BLaER1 treated with 17β-estradiol and CSF1 and Interleukin-3, amounts not matched to agents 10 nM and 100 nM (cell line): ENCODE data around the gene OR1L4.

Experiments
- H3K27ac ChIP-seq, 11 experiments: shearing (Covaris generic); formaldehyde crosslinking; 2 replicates each; pipeline ENCODE4 v1.8.1; 2022
- H3K27me3 ChIP-seq, 11 experiments: shearing (Covaris generic); formaldehyde crosslinking; 2 replicates each; pipeline ENCODE4 v1.8.1; 2022
- H3K36me3 ChIP-seq, 11 experiments: shearing (Covaris generic); formaldehyde crosslinking; 2 replicates each; pipeline ENCODE4 v1.8.1; 2022
- H3K4me1 ChIP-seq, 10 experiments: shearing (Covaris generic); formaldehyde crosslinking; 2 replicates each; pipeline ENCODE4 v1.8.1; 2022
- H3K4me2 ChIP-seq, 11 experiments: shearing (Covaris generic); formaldehyde crosslinking; 2 replicates each; pipeline ENCODE4 v1.8.1; 2022
- H3K4me3 ChIP-seq, 10 experiments: shearing (Covaris generic); formaldehyde crosslinking; 2 replicates each; pipeline ENCODE4 v1.8.1; 2022
- H3K9ac ChIP-seq, 11 experiments: shearing (Covaris generic); formaldehyde crosslinking; 2 replicates each; pipeline ENCODE4 v1.8.1; 2022
- H3K9me3 ChIP-seq, 11 experiments: shearing (Covaris generic); formaldehyde crosslinking; replicated peaks in 1 of 11; 2 replicates each; pipeline ENCODE4 v1.8.1; 2022
- H4K20me1 ChIP-seq, 11 experiments: shearing (Covaris generic); formaldehyde crosslinking; 2 replicates each; pipeline ENCODE4 v1.8.1; 2022
- Cebpa-rat ChIP-seq, 11 experiments: shearing (Covaris generic); IDR thresholded peaks; 2 replicates each; pipeline ENCODE4 v1.8.1; 2022

OR1L4 gene, protein sequence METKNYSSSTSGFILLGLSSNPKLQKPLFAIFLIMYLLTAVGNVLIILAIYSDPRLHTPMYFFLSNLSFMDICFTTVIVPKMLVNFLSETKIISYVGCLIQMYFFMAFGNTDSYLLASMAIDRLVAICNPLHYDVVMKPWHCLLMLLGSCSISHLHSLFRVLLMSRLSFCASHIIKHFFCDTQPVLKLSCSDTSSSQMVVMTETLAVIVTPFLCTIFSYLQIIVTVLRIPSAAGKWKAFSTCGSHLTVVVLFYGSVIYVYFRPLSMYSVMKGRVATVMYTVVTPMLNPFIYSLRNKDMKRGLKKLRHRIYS

DNA sequence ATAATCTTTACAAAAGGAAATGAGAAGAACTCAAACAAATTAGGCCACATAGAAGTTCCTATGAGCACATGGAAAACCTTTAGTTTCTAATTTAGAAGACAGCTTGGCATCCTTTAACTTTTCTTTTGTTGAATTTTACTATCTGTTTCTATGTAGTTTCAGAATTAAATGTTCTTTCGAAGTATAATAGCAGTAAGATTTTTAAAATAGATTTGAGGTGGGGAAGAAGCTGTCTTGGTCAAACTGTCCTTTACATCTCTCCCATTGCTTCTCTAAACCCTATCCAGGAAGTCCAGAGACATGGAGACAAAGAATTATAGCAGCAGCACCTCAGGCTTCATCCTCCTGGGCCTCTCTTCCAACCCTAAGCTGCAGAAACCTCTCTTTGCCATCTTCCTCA, at the start of gene OR1L4:
Gene OR1L4 (plus strand): TSS at position 301 of the 400 bp plus-strand sequence. CDS start 0 bp downstream, at position 301.
- Histone ChIP-seq H3K27me3 (no peaks in the 10 kb centered on the region), H3K4me1 (no peaks in the 10 kb centered on the region), H3K9ac (no peak within 1 kb of the TSS), H3K36me3 (0 out of 22 replicates have a peak, but pooled peaks cover 0 to 9% (median 0%) of the 10 kb centered on the region in 11 experiments), H4K20me1 (no peaks in the 10 kb centered on the region), H3K9me3 (peaks cover 51 to 94% (median 60%) of the 10 kb centered on the region in 11 experiments), H3K4me2 (no peak within 1 kb of the TSS), H3K27ac (no peak within 1 kb of the TSS), H3K4me3 (no peak within 1 kb of the TSS)
- no peak for TF ChIP-seq Cebpa-rat (IDR thresholded peaks at IDR 0.05)

DNA sequence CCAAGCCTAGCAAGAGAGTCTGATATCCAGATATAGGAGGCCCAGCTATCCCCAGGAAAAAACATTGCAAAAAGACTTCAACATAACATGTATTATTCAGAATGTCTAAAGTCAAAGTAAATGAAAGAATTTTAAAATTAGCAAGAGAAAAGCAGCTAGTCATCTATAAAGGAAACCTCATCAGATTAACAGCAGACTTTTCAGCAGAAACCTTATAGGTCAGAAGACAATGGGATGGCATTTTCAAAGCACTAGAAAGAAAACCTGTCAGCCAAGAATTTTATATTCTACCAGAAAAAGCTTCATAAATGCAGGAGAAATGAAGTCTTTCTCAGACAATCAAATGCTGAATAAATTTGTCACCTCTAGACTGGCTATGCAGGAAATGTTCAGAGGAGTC, 38.9 kb upstream of the OR1L4 start:
- H3K27me3 ChIP-seq: no peaks in the 10 kb centered on the region
- H3K9ac ChIP-seq: no peak overlapping the region
- no peak overlapping the region for H3K4me3 ChIP-seq
- peaks cover 0 to 20% (median 10%) of the 10 kb centered on the region in 10 experiments; a peak in 10 of 20 replicates for H3K4me1 ChIP-seq
- peaks cover 12 to 37% (median 28%) of the 10 kb centered on the region in 11 experiments for H3K9me3 ChIP-seq
- no peak overlapping the region for H3K27ac ChIP-seq
- no peaks in the 10 kb centered on the region for H3K36me3 ChIP-seq
- no peak for TF ChIP-seq Cebpa-rat (IDR thresholded peaks at IDR 0.05)
- no peaks in the 10 kb centered on the region for H4K20me1 ChIP-seq
- no peak overlapping the region for H3K4me2 ChIP-seq

DNA sequence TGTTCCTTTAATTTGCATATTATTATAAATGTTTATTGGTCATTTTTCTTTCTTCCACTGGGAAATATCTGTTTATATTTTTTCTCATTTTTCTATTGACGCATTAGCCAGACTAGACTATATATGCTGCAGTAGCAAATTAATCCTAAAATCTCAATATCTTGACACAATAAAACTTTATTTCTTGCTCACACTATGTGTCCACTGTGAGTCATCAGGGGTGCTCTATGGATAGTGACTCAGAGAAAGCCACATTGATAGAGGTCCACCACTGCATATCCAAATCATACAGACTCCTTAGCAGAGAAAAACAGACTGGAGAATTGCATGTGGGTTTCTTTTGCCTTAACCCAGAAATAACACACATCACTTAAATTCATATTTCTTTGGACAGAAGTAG, 28.1 kb upstream of the OR1L4 start:
- H3K36me3 ChIP-seq: no peaks in the 10 kb centered on the region
- H3K27me3 ChIP-seq: no peaks in the 10 kb centered on the region
- H3K4me2 ChIP-seq: no peak overlapping the region
- no peak for TF ChIP-seq Cebpa-rat (IDR thresholded peaks at IDR 0.05)
- H3K4me1 ChIP-seq: no peaks in the 10 kb centered on the region
- no peaks in the 10 kb centered on the region; a peak in 1 of 22 replicates for H4K20me1 ChIP-seq
- peaks cover 6 to 29% (median 11%) of the 10 kb centered on the region in 11 experiments; a peak in 18 of 22 replicates for H3K9me3 ChIP-seq
- H3K27ac ChIP-seq: no peak overlapping the region
- H3K9ac ChIP-seq: no peak overlapping the region
- H3K4me3 ChIP-seq: no peak overlapping the region

DNA sequence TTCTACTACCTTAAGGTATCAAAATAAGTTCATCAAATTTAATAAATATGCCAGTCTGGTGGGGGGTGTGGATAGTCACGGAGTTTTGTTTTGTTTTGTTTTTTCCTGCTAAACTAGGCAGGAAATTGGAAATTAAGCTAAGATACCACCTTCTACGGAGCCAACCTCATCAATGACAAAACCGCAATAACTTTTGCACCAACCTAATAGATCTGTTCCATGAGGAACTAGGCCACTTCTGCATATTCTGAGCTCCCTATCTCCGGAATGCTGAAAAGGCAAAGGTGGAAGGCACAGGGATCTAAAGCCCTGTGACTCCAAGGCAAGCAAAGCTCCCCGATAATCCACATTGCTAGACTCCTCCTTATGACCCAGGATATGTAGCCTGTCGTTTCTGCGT, 5.8 kb upstream of the OR1L4 start:
- Histone ChIP-seq H3K27ac (no peak overlapping the region), H3K9me3 (peaks cover 0 to 72% (median 7%) of the 10 kb centered on the region in 11 experiments; a peak in 11 of 22 replicates), H3K4me3 (no peak overlapping the region), H4K20me1 (no peaks in the 10 kb centered on the region), H3K4me1 (no peaks in the 10 kb centered on the region), H3K36me3 (no peaks in the 10 kb centered on the region), H3K4me2 (no peak overlapping the region), H3K9ac (no peak overlapping the region), H3K27me3 (no peaks in the 10 kb centered on the region)
- no peak for TF ChIP-seq Cebpa-rat (IDR thresholded peaks at IDR 0.05)

DNA sequence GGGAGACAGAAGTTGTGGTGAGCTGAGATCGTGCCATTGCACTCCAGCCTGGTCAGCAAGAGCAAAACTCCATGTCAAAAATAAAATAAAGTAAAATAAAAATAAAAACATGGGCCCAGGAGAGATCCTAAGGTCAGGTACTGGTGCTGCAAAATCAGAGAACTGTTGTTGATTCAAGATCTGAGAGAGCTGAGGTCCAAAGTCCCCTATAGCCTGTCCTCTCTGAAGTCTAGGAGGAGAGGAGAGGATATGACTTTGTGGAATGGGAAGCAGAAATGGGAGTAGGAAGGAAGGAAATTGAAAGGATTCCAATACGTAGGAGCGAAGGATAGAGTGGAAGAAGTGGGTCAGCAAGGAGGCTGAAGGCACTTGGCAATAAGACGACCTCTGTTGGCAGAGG, 4.6 kb upstream of the OR1L4 start:
- Histone ChIP-seq H3K4me2 (no peak overlapping the region), H3K27ac (no peak overlapping the region), H4K20me1 (no peaks in the 10 kb centered on the region), H3K9me3 (peaks cover 7 to 84% (median 18%) of the 10 kb centered on the region in 11 experiments; a peak in 20 of 22 replicates), H3K9ac (no peak overlapping the region), H3K4me3 (no peak overlapping the region), H3K27me3 (no peaks in the 10 kb centered on the region), H3K4me1 (no peaks in the 10 kb centered on the region), H3K36me3 (no peaks in the 10 kb centered on the region)
- no peak for TF ChIP-seq Cebpa-rat (IDR thresholded peaks at IDR 0.05)

DNA sequence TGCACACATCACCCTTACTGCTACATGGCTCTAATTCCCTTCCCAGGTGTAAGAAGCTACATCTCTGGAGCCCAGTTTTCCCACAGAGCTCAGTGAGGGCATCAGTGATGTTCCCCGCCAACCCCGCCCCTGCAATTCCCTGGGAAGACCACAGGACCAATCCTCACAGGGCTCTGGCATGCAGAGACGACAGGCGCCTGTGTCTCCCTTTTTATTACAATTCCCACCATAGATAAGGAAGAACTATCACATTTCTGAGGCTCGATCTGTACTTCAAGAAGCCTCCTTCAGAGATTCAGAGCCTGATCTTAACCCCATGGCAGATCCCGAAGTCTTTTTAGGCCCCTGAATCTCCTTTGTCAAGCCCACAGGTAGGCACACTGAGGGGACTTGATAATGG, 18.2 kb downstream of the OR1L4 start, which contains the start of gene OR1L6:
Gene OR1L6 (plus strand): TSS at position 301 of the 400 bp plus-strand sequence. CDS start 7,545 bp downstream, outside the sequence.
- no peaks in the 10 kb centered on the region for H4K20me1 ChIP-seq
- H3K27ac ChIP-seq: no peak within 1 kb of the TSS
- no peak within 1 kb of the TSS for H3K4me2 ChIP-seq
- no peak within 1 kb of the TSS for H3K9ac ChIP-seq
- TF ChIP-seq Cebpa-rat (IDR thresholded peaks at IDR 0.05): no peak
- no peaks in the 10 kb centered on the region for H3K27me3 ChIP-seq
- no peaks in the 10 kb centered on the region for H3K36me3 ChIP-seq
- H3K9me3 ChIP-seq: peaks cover 0 to 30% (median 4%) of the 10 kb centered on the region in 11 experiments; a peak in 10 of 22 replicates
- H3K4me3 ChIP-seq: no peak within 1 kb of the TSS
- H3K4me1 ChIP-seq: no peaks in the 10 kb centered on the region

DNA sequence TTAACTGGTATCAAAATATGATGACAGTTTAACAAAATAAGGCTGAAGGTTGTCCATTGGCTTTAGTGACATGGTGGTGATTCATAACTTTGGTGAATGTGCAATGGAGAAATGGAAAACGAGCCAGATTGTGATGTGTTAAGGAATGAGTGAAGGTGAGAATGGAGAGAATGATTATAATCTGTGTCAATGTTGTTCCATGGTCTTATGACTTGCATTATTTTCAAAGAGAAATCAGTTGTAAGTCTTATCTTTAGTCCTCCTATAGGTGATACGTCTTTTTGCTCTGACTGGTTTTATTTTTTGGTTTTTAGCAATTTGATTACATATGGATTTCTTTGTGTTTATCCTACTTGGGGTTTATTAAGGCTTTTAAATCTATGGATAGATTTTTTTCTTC, 31.0 kb downstream of the OR1L4 start:
- Histone ChIP-seq H4K20me1 (no peaks in the 10 kb centered on the region), H3K4me3 (no peak overlapping the region), H3K9me3 (peaks cover 15 to 38% (median 23%) of the 10 kb centered on the region in 11 experiments; a peak in 19 of 22 replicates), H3K36me3 (no peaks in the 10 kb centered on the region), H3K9ac (no peak overlapping the region), H3K4me1 (no peaks in the 10 kb centered on the region), H3K27ac (no peak overlapping the region), H3K4me2 (no peak overlapping the region), H3K27me3 (no peaks in the 10 kb centered on the region)
- no peak for TF ChIP-seq Cebpa-rat (IDR thresholded peaks at IDR 0.05)

DNA sequence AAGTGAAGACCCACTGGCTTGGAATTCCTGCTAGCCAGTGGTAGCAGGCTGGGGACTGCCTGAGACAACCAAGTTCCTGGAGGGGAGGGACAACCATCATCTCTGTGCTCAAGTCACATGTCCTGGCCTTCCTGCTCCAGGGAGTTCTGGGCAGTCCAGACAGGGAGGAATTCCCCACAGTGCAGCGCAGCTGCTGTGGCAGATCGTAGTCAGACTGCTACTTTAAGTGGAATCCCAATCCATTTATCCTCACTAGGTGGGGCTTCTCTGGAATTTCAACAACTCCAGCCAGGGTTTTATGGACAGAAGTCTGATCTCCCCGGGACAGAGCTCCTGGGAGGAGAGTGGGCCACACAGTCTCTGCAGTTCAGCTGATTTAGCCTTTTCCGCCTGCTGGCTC, 44.0 kb downstream of the OR1L4 start:
- Histone ChIP-seq H3K4me3 (no peak overlapping the region), H3K27ac (no peak overlapping the region), H3K9ac (no peak overlapping the region), H3K4me2 (no peak overlapping the region), H3K4me1 (no peaks in the 10 kb centered on the region), H3K9me3 (peaks cover 18 to 59% (median 30%) of the 10 kb centered on the region in 11 experiments), H3K27me3 (no peaks in the 10 kb centered on the region), H3K36me3 (0 out of 22 replicates have a peak, but pooled peaks cover 0 to 2% (median 0%) of the 10 kb centered on the region in 11 experiments), H4K20me1 (no peaks in the 10 kb centered on the region)
- TF ChIP-seq Cebpa-rat (IDR thresholded peaks at IDR 0.05): no peak
